ENCODE data around the gene INPP5F.

GRCh38 chr10:119830851-119831250, 105.0 kb downstream of the INPP5F start:
- TF ChIP-seq CTCF (IDR thresholded peaks at IDR 0.05) (no peak), POLR2A (IDR thresholded peaks at IDR 0.05) (no peak)

All from tibial nerve (tissue), 3 donors.